Vagina (tissue), 2 donors: ENCODE measurements around the gene UBL4B.

Source experiments
- CTCF ChIP-seq, 3 experiments: fragments of 450-650 bp in 2 of 3; fragments of 200-600 bp in 1 of 3; sonication (generic) in 1 of 3; IDR thresholded peaks; one replicate each; pipeline ENCODE4 v1.5.1; 2017 to 2019; ENCODE audit warnings: antibody characterized with exemption in 3 of 3, mild to moderate bottlenecking in 2 of 3, moderate library complexity in 2 of 3
- POLR2A ChIP-seq, 2 donors: fragments of 450-650 bp; IDR thresholded peaks; one replicate each; pipeline ENCODE4 v1.6.1; 2017; ENCODE audit warnings: antibody characterized with exemption in 2 of 2, mild to moderate bottlenecking in 2 of 2, moderate library complexity in 2 of 2
- POLR2AphosphoS5 ChIP-seq, 2 donors: sonication (generic); formaldehyde crosslinking; IDR thresholded peaks; one replicate each; pipeline ENCODE4 v1.9.0; 2017; ENCODE audit warnings: antibody characterized with exemption in 2 of 2, mild to moderate bottlenecking in 2 of 2, low read depth in 1 of 2; ENCODE audit not compliant: insufficient read depth in 1 of 2

- TF ChIP-seq CTCF (IDR thresholded peaks at IDR 0.05): no peak
- no peak for TF ChIP-seq POLR2AphosphoS5 (IDR thresholded peaks at IDR 0.05; ENCODE audit: insufficient read depth in 1 of 2, low read depth in 1 of 2)
- TF ChIP-seq POLR2A (IDR thresholded peaks at IDR 0.05): no peak
Observed at GRCh38 chr1:110135246-110135645, 23.0 kb downstream of the UBL4B start.
